GM10248 (cell line): Measurements from ENCODE around the gene FKBP3.
"Not testable (repeated sequence)": the region's sequence is repeated elsewhere in the genome, so short reads cannot be mapped to it uniquely, and the experiment has no call there.

Experiments
- CTCF ChIA-PET: fragments of 300-600 bp; sonication (Branson Sonifier 250); formaldehyde crosslinking; extraction: SDS; loops from one replicate; lab custom pipeline; 2021; ENCODE audit warnings: antibody characterized with exemption; lab: Yijun Ruan, JAX
- POLR2A ChIA-PET: fragments of 350-650 bp; sonication (Branson Sonifier 250); formaldehyde crosslinking; extraction: SDS; loops from one replicate; lab custom pipeline; 2020; ENCODE audit warnings: antibody characterized with exemption; lab: Yijun Ruan, JAX
- DNase-seq: peaks from one replicate; pipeline ENCODE4 v3.0.0; 2012; ENCODE audit errors: extremely low spot score
- CTCF ChIP-seq: IDR thresholded peaks from 2 replicates; pipeline ENCODE4 v1.5.1; 2012; ENCODE audit warnings: mild to moderate bottlenecking, low read depth; ENCODE audit errors: extremely low read depth, missing control alignments, control extremely low read depth

The FKBP3 gene

GRCh38 chr14:45150386-45150890 lies 16.2 kb upstream of the FKBP3 start:
- ChIA-PET POLR2A (no interaction called here), CTCF (interaction anchor here (1.7 to 4.6 kb wide), 3 partner anchors 10 to 237 kb away, joined by 5 to 43 read pairs (median 6); partner anchors contain the start of gene FANCM)

GRCh38 chr14:45149602-45150001 lies 15.3 kb upstream of the FKBP3 start:
- ChIA-PET CTCF (interaction anchor here (1.7 to 4.6 kb wide), 4 partner anchors 11 to 236 kb away, joined by 5 to 43 read pairs (median 8); partner anchors contain the start of genes FANCM and MIS18BP1), POLR2A (no interaction called here)

More at GRCh38 chr14:45150386-45150890, 16.2 kb upstream of the FKBP3 start:
- DNase-seq = no peak
- no peak for TF ChIP-seq CTCF

GRCh38 chr14:45145214-45145613 lies 10.9 kb upstream of the FKBP3 start:
- no peak for TF ChIP-seq CTCF
- ChIA-PET CTCF (interaction anchor here (0.7 to 1.0 kb wide), 4 partner anchors 13 to 107 kb away, joined by 3 to 5 read pairs (median 4); no protein-coding TSS in a partner anchor), POLR2A (interaction anchor here (1.0 kb wide), 1 partner anchor 14 kb away, joined by 3 read pairs; no protein-coding TSS in a partner anchor)
- peak; percentile 16 for DNase-seq

More at GRCh38 chr14:45149602-45150001, 15.3 kb upstream of the FKBP3 start:
- DNase-seq = no peak
- TF ChIP-seq CTCF = no peak

GRCh38 chr14:45144658-45145057 lies 10.4 kb upstream of the FKBP3 start:
- DNase-seq = no peak
- ChIA-PET POLR2A (interaction anchor here (1.0 kb wide), 1 partner anchor 14 kb away, joined by 3 read pairs; no protein-coding TSS in a partner anchor), CTCF (interaction anchor here (0.7 to 1.0 kb wide), 4 partner anchors 14 to 108 kb away, joined by 3 to 5 read pairs (median 4); no protein-coding TSS in a partner anchor)
- no peak for TF ChIP-seq CTCF

- CTCF ChIA-PET = interaction anchor here (1.1 kb wide), 1 partner anchor 11 kb away, joined by 3 read pairs; no protein-coding TSS in a partner anchor
- POLR2A ChIA-PET, DNase-seq: not testable (repeated sequence)
Observed at GRCh38 chr14:45142083-45142482, 7.8 kb upstream of the FKBP3 start.

GRCh38 chr14:45140661-45141187 lies 6.4 kb upstream of the FKBP3 start:
- ChIA-PET CTCF (interaction anchor here (1.0 to 1.1 kb wide), 2 partner anchors 13 to 26 kb away, joined by 3 read pairs; no protein-coding TSS in a partner anchor), POLR2A (interaction anchor here (0.5 kb wide), 1 partner anchor 244 kb away, joined by 7 read pairs; a partner anchor contains a TSS)
- no peak for DNase-seq
- no peak for TF ChIP-seq CTCF

GRCh38 chr14:45136399-45136798 lies 2.1 kb upstream of the FKBP3 start:
- CTCF ChIA-PET = interaction anchor here (1.0 to 2.1 kb wide), 4 partner anchors 10 to 132 kb away, joined by 3 to 6 read pairs (median 4); partner anchors contain the start of gene MIS18BP1
- POLR2A ChIA-PET = no interaction called here
- no peak for TF ChIP-seq CTCF
- no peak for DNase-seq
